CD4-positive, alpha-beta T cell (primary cell): Measurements from ENCODE around the gene PRPH. TPM values are rescaled to one million over a fixed set of nuclear protein-coding genes. Genes with fewer than 3 reads are reported as not detected.
"Not testable (repeated sequence)": the region's sequence is repeated elsewhere in the genome, so short reads cannot be mapped to it uniquely, and the experiment has no call there.

Source experiments
- ATAC-seq: fragments of 200-7000 bp; cut with Tn5 transposase; one replicate; pipeline ENCODE4 v1.10.0; 2022; ENCODE audit warnings: mild to moderate bottlenecking; ENCODE audit not compliant: poor library complexity
- CTCF ChIA-PET: fragments of 350-600 bp; sonication (Branson Sonifier 250); formaldehyde crosslinking; loops from one replicate; lab custom pipeline; 2021; ENCODE audit warnings: antibody characterized with exemption, inconsistent platforms; lab: Charles Lee
- POLR2A ChIA-PET: fragments of 350-600 bp; sonication (Branson Sonifier 250); formaldehyde crosslinking; loops from one replicate; lab custom pipeline; 2021; ENCODE audit warnings: antibody characterized with exemption, inconsistent platforms; lab: Charles Lee
- DNase-seq, 14 experiments: peaks; one replicate each; pipeline ENCODE4 v3.0.0-alpha.2; 2013 to 2020; ENCODE audit warnings: mixed read lengths in 2 of 14
- H3K27ac ChIP-seq, 2 donors: one replicate each; pipeline versions ENCODE4 v1.5.1 to v1.7.0; 2013; ENCODE audit warnings: low read length in 2 of 2, low read depth in 1 of 2, mild to moderate bottlenecking in 1 of 2
- H3K27me3 ChIP-seq, 2 experiments: 1 replicate in 1 of 2; 2 replicates in 1 of 2; pipeline versions ENCODE4 v1.6.1 to v1.7.0; 2013; ENCODE audit warnings: low read length in 2 of 2, control low read depth in 1 of 2, mild to moderate bottlenecking in 1 of 2, moderate library complexity in 1 of 2; ENCODE audit not compliant: insufficient read depth in 2 of 2, control insufficient read depth in 1 of 2
- H3K36me3 ChIP-seq: one replicate; pipeline ENCODE4 v1.6.1; 2013; ENCODE audit warnings: low read length, control low read depth; ENCODE audit not compliant: insufficient read depth
- H3K4me1 ChIP-seq: one replicate; pipeline ENCODE4 v1.6.1; 2013; ENCODE audit warnings: low read length, control low read depth; ENCODE audit not compliant: insufficient read depth
- H3K4me3 ChIP-seq: one replicate; pipeline ENCODE4 v1.5.1; 2013; ENCODE audit warnings: mild to moderate bottlenecking, low read length, moderate library complexity
- H3K9me3 ChIP-seq, 2 experiments: 1 replicate in 1 of 2; 2 replicates in 1 of 2; pipeline versions ENCODE4 v1.6.1 to v1.7.0; 2013; ENCODE audit warnings: low read length in 2 of 2, mild to moderate bottlenecking in 2 of 2, control low read depth in 1 of 2, moderate library complexity in 1 of 2; ENCODE audit not compliant: control insufficient read depth in 1 of 2, insufficient read depth in 1 of 2
- H3K27ac Mint-ChIP-seq: one replicate; pipeline ENCODE4 v1.8.0; 2020; ENCODE audit warnings: mixed read lengths
- H3K27me3 Mint-ChIP-seq: one replicate; pipeline ENCODE4 v1.8.0; 2021; ENCODE audit warnings: mixed read lengths
- H3K36me3 Mint-ChIP-seq: one replicate; pipeline ENCODE4 v1.8.0; 2021; ENCODE audit warnings: low read depth, mixed read lengths
- H3K4me1 Mint-ChIP-seq: one replicate; pipeline ENCODE4 v1.8.0; 2021; ENCODE audit warnings: low read depth, mixed read lengths
- H3K4me3 Mint-ChIP-seq: one replicate; pipeline ENCODE4 v1.8.0; 2020; ENCODE audit warnings: mild to moderate bottlenecking, mixed read lengths
- H3K9me3 Mint-ChIP-seq: one replicate; pipeline ENCODE4 v1.8.0; 2020; ENCODE audit warnings: mixed read lengths
- intact Hi-C, 2 experiments: fragments of 100-400 bp; cut with DNase I in 1 of 2; cut with micrococcal nuclease in 1 of 2; formaldehyde crosslinking; loops; one replicate each; pipeline versions ENCODE4 v1.15.1 to v1.9.0; 2023 to 2025; cut with DNase I, micrococcal nuclease
- total RNA-seq, 174 experiments: library from RNA in 2 of 174; stranded (reverse) in 2 of 174; gene quantifications; one replicate each; pipeline ENCODE4 v1.2.3 and lab custom pipeline; 2021 to 2026
- TF ChIP-seq, protein P1 (sequence below): fragments of 200-600 bp; IDR thresholded peaks from one replicate; pipeline ENCODE4 v1.8.0; 2022; ENCODE audit warnings: antibody characterized with exemption, mild to moderate bottlenecking

PRPH gene
- total RNA-seq, 2 experiments from 2014 or later: 0.56 TPM; not detected in 1

DNA sequence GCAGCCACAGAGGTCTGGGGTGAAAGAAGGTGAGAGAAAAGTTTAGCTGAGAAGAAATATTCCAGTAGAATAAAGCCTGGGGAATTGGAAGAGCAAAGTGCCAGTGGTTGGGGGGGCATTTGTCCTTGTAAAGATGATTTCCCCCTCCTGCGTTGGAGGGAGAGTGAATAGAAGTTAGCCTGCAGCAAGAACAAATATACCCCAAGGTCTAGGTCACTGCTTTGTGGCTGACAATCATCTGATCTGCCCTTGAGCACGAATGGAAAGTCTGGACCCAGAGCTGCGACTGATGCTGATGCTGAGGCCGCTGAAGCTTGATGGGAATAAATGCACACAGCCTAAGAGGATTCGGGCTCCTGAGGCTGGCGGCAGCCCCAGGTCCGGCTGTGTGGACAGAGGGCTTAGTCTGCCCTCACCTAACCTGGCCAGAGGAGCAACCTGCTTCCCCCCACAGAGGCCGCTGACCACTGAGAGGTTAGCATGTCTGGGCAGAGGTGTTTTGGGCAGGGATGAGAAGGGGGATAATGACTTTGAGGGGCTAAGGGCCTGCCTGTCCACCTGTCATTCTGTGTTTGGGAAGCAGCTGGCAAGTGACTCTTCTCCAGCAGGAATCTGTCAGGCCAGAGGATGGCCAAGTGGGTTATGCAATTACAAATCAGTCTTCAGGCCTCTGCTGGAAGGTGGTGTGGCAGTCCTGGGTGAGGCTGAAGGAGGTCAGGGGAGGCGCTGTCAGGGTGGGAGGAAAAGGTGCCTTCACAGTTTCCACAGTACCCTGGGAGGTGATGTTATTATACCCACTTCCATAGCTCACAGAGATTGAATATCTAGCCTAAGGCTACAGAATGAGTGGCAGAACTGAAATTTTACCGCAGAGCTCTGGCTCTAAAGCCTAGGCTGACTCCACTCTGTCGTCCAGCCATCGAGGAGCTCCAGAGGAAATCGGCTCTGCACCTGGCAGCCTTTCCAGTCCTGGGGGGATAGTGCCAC is 18.4 kb upstream of the PRPH start:
- Histone ChIP-seq H3K27me3 (no peaks in the 10 kb centered on the region), H3K4me1 (no peaks in the 10 kb centered on the region), H3K9me3 (no peaks in the 10 kb centered on the region), H3K36me3 (peaks cover 24% of the 10 kb centered on the region), H3K4me3 (no peak overlapping the region), H3K27ac (no peak overlapping the region)
- Mint-ChIP-seq H3K4me3 (no peak overlapping the region), H3K9me3 (no peaks in the 10 kb centered on the region), H3K36me3 (peaks cover 12% of the 10 kb centered on the region), H3K27ac (no peak overlapping the region), H3K27me3 (peaks cover 7% of the 10 kb centered on the region), H3K4me1 (no peaks in the 10 kb centered on the region)
- ATAC-seq (no peak), DNase-seq (no peak)
- POLR2A ChIA-PET: no interaction called here
- CTCF ChIA-PET: no interaction called here
- intact Hi-C loops: no loop called here
- TF ChIP-seq, protein P1, sequence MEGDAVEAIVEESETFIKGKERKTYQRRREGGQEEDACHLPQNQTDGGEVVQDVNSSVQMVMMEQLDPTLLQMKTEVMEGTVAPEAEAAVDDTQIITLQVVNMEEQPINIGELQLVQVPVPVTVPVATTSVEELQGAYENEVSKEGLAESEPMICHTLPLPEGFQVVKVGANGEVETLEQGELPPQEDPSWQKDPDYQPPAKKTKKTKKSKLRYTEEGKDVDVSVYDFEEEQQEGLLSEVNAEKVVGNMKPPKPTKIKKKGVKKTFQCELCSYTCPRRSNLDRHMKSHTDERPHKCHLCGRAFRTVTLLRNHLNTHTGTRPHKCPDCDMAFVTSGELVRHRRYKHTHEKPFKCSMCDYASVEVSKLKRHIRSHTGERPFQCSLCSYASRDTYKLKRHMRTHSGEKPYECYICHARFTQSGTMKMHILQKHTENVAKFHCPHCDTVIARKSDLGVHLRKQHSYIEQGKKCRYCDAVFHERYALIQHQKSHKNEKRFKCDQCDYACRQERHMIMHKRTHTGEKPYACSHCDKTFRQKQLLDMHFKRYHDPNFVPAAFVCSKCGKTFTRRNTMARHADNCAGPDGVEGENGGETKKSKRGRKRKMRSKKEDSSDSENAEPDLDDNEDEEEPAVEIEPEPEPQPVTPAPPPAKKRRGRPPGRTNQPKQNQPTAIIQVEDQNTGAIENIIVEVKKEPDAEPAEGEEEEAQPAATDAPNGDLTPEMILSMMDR: no peak

DNA sequence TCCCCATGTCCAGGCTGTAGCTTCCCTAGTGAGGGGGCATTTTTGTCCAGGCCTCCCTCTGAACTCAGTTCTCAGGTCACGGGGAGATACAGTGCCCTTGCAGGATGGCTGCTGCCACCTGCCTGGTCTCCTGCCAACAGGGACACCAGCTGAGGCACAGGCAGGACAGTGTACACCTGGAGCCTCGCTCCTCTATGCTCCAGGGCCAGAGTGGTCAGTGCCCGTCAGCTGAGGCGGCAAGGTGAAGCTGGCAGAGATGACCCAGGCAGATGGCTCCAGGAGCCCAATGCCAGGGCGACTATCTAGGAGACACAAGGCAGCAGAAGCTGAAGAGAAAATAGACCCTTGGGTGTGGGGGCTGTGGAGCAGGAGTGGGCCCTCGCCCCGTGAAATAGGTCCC is 17.5 kb upstream of the PRPH start:
- Histone ChIP-seq H3K27ac (no peak overlapping the region), H3K36me3 (peaks cover 18% of the 10 kb centered on the region), H3K4me1 (no peaks in the 10 kb centered on the region), H3K9me3 (no peaks in the 10 kb centered on the region), H3K4me3 (no peak overlapping the region), H3K27me3 (no peaks in the 10 kb centered on the region)
- Mint-ChIP-seq H3K9me3 (no peaks in the 10 kb centered on the region), H3K27me3 (peaks cover 7% of the 10 kb centered on the region), H3K4me1 (no peaks in the 10 kb centered on the region), H3K27ac (no peak overlapping the region), H3K4me3 (no peak overlapping the region), H3K36me3 (peaks cover 12% of the 10 kb centered on the region)
- ChIA-PET CTCF (no interaction called here), POLR2A (no interaction called here)
- DNase-seq (no peak), ATAC-seq (no peak)
- intact Hi-C loops: no loop called here
- TF ChIP-seq, protein P1: no peak

DNA sequence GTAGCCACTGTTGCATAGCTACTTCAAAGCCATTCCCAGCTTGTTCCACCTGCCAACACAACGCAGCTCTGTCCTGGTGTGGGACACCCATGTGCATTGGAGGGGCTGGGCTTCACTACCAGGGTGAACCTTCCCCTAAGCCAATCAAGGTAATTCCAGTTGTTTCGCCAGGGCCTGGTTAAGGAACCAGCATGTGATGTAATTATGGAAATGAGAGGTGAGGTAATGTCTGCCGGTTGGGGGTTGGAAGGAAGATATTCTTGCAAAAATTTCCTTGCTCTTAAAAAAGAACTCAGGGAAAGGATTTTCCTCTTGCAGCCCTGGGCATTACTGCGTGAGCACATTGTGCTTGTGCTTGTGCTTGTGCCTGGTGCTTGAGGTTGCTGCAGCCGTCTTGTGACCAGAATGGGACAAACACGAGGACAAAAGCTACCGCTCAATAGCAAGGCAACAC is 15.2 kb upstream of the PRPH start:
- Histone ChIP-seq H3K4me1 (no peaks in the 10 kb centered on the region), H3K27ac (no peak overlapping the region), H3K27me3 (peaks cover 0 to 6% of the 10 kb centered on the region in 2 experiments), H3K4me3 (no peak overlapping the region), H3K9me3 (no peaks in the 10 kb centered on the region), H3K36me3 (peaks cover 3% of the 10 kb centered on the region)
- Mint-ChIP-seq H3K9me3 (no peaks in the 10 kb centered on the region), H3K27ac (no peak overlapping the region), H3K27me3 (peaks cover 10% of the 10 kb centered on the region), H3K36me3 (no peaks in the 10 kb centered on the region), H3K4me3 (no peak overlapping the region), H3K4me1 (no peaks in the 10 kb centered on the region)
- ChIA-PET POLR2A (interaction anchor here (0.5 to 1.1 kb wide), 2 partner anchors 9 to 45 kb away, joined by 3 read pairs; no protein-coding TSS in a partner anchor), CTCF (no interaction called here)
- intact Hi-C loops: no loop called here
- no peak for ATAC-seq
- no peak for DNase-seq
- TF ChIP-seq, protein P1: no peak

DNA sequence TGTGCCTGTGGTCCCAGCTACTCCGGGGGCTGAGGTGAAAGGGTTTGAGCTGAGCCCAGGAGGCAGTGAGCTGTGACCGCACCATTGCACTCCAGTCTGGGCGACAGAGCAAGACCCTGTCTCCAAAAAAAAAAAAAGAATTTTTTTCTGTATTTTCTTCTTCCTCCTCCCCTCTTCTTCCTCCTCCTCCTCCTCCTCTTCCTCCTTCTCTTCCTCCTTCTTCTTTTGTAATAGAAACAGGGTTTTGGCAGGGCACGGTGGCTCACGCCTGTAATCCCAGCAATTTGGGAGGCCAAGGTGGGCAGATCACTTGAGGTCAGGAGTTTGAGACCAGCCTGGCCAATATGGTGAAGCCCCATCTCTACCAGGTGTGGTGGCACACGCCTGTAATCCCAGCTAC is 14.4 kb upstream of the PRPH start:
- H3K9me3 Mint-ChIP-seq, DNase-seq, H3K4me3 ChIP-seq, ATAC-seq, H3K27ac ChIP-seq, H3K36me3 Mint-ChIP-seq, H3K4me1 Mint-ChIP-seq, H3K27ac Mint-ChIP-seq, intact Hi-C loops, CTCF ChIA-PET, POLR2A ChIA-PET, H3K4me1 ChIP-seq, H3K4me3 Mint-ChIP-seq, H3K36me3 ChIP-seq, H3K9me3 ChIP-seq, H3K27me3 ChIP-seq: not testable (repeated sequence)
- H3K27me3 Mint-ChIP-seq: peaks cover 13% of the 10 kb centered on the region
